GM12878 (cell line): ENCODE data around the gene ANKRD55. TPM values are rescaled to one million over a fixed set of nuclear protein-coding genes. Genes with fewer than 3 reads are reported as not detected.

Experiments used
- ATAC-seq: fragments of 200-7000 bp; cut with Tn5 transposase; 3 replicates; pipeline ENCODE4 v1.9.1; 2020; ENCODE audit warnings: mild to moderate bottlenecking, moderate library complexity
- BruUV-seq: library from RNA; stranded (reverse); fragments of 400-500 nt; replicated peaks from 2 replicates; lab custom pipeline; 2021; lab: Mats Ljungman, UMichigan
- CTCF ChIA-PET: fragments of 300-600 bp; sonication (Branson Sonifier 250); formaldehyde crosslinking; extraction: SDS; loops from one replicate; lab custom pipeline; 2021; ENCODE audit warnings: inconsistent platforms; lab: Yijun Ruan, JAX
- POLR2A ChIA-PET: fragments of 350-600 bp; formaldehyde crosslinking; extraction: SDS; loops from one replicate; lab custom pipeline; 2021; ENCODE audit warnings: inconsistent platforms; lab: Charles Lee
- RAD21 ChIA-PET: fragments of 300-600 bp; sonication (Branson Sonifier 250); formaldehyde crosslinking; loops from one replicate; lab custom pipeline; 2023; ENCODE audit warnings: antibody characterized with exemption; ENCODE audit not compliant: unreplicated experiment; lab: Charles Lee
- SMC1A ChIA-PET: fragments of 300-600 bp; sonication (Branson Sonifier 250); formaldehyde crosslinking; loops from one replicate; lab custom pipeline; 2023; ENCODE audit not compliant: unreplicated experiment, uncharacterized antibody; lab: Charles Lee
- DNase-seq: peaks from one replicate; pipeline ENCODE4 v3.0.0-alpha.2; 2011; ENCODE audit warnings: low read depth, low spot score
- FAIRE-seq: peaks from 3 replicates; lab custom pipeline; 2011; peaks lifted over from hg19 to GRCh38; lab: Jason Lieb, UNC
- H2AFZ ChIP-seq: 2 replicates; pipeline ENCODE4 v1.6.0; 2011; ENCODE audit warnings: low read depth, low read length, control low read depth; ENCODE audit not compliant: control insufficient read depth
- H3K27ac ChIP-seq: 2 replicates; pipeline ENCODE4 v1.5.1; 2011; ENCODE audit warnings: control low read depth; ENCODE audit not compliant: control insufficient read depth, insufficient read depth
- H3K27me3 ChIP-seq, 2 experiments: replicated peaks in 1 of 2; 2 replicates each; pipeline versions ENCODE4 v1.6.0 to v1.6.1; 2011; ENCODE audit warnings: low read length in 1 of 2; ENCODE audit not compliant: control insufficient read depth in 2 of 2, insufficient read depth in 2 of 2
- H3K36me3 ChIP-seq, 2 experiments: 2 replicates each; pipeline ENCODE4 v1.5.1; 2011; ENCODE audit warnings: low read length in 1 of 2; ENCODE audit not compliant: control insufficient read depth in 2 of 2, insufficient read depth in 2 of 2
- H3K4me1 ChIP-seq: 2 replicates; pipeline ENCODE4 v1.6.1; 2011; ENCODE audit warnings: mild to moderate bottlenecking, low read length, moderate library complexity, mixed read lengths; ENCODE audit not compliant: control insufficient read depth, insufficient read depth
- H3K4me2 ChIP-seq: 2 replicates; pipeline ENCODE4 v1.6.0; 2011; ENCODE audit warnings: control low read depth; ENCODE audit not compliant: control insufficient read depth, insufficient read depth
- H3K4me3 ChIP-seq: fragments of 200-600 bp; sonication (generic); 2 replicates; pipeline ENCODE4 v1.5.1; 2016
- H3K79me2 ChIP-seq: 2 replicates; pipeline ENCODE4 v1.6.0; 2011; ENCODE audit warnings: low read length; ENCODE audit not compliant: control insufficient read depth, insufficient read depth
- H3K9ac ChIP-seq: 2 replicates; pipeline ENCODE4 v1.8.0; 2011; ENCODE audit warnings: low read length, control low read depth, mixed read lengths; ENCODE audit not compliant: control insufficient read depth, insufficient read depth
- H3K9me3 ChIP-seq: replicated peaks from 3 replicates; pipeline ENCODE4 v1.5.1; 2011; ENCODE audit warnings: mild to moderate bottlenecking, low read length; ENCODE audit not compliant: control insufficient read depth, insufficient read depth
- H4K20me1 ChIP-seq: 2 replicates; pipeline ENCODE4 v1.6.0; 2011; ENCODE audit not compliant: control insufficient read depth, insufficient read depth
- ASH2L ChIP-seq: fragments of 300-600, 200-600 bp; sonication (generic); IDR thresholded peaks from 2 replicates; pipeline ENCODE4 v1.6.1; 2017; ENCODE audit warnings: low read depth, mild to moderate bottlenecking, borderline replicate concordance
- BCL11A ChIP-seq: IDR thresholded peaks from 2 replicates; pipeline ENCODE4 v1.6.1; 2011; ENCODE audit warnings: low read depth, low read length
- GATAD2B ChIP-seq: fragments of 450-650 bp; conservative IDR thresholded peaks from 2 replicates; pipeline ENCODE4 v1.6.1; 2017; ENCODE audit warnings: low read depth, mild to moderate bottlenecking, moderate library complexity
- IRF4 ChIP-seq: IDR thresholded peaks from 2 replicates; pipeline ENCODE4 v1.6.1; 2011; ENCODE audit warnings: low read depth, low read length
- PAX5 ChIP-seq: IDR thresholded peaks from 2 replicates; pipeline ENCODE4 v1.6.1; 2011; ENCODE audit warnings: low read depth, low read length, borderline replicate concordance
- POLR2A ChIP-seq: IDR thresholded peaks from 2 replicates; pipeline ENCODE4 v1.6.1; 2011; ENCODE audit warnings: low read depth, mild to moderate bottlenecking, low read length
- POLR2AphosphoS2 ChIP-seq: IDR thresholded peaks from 2 replicates; pipeline ENCODE4 v1.6.1; 2011; ENCODE audit warnings: low read depth, mild to moderate bottlenecking, low read length, improper control_type of control experiment, moderate library complexity
- RAD51 ChIP-seq: fragments of 450-650 bp; IDR thresholded peaks from 2 replicates; pipeline ENCODE4 v1.6.1; 2016; ENCODE audit warnings: moderate library complexity, mild to moderate bottlenecking, inconsistent platforms
- RBBP5 ChIP-seq: fragments of 200-600 bp; sonication (generic); conservative IDR thresholded peaks from 2 replicates; pipeline ENCODE4 v1.6.1; 2016
- RFX5 ChIP-seq: IDR thresholded peaks from 2 replicates; pipeline ENCODE4 v1.6.1; 2011; ENCODE audit warnings: low read depth, low read length, improper control_type of control experiment
- SIN3A ChIP-seq: IDR thresholded peaks from 2 replicates; pipeline ENCODE4 v1.6.1; 2012; ENCODE audit warnings: low read depth, low read length, improper control_type of control experiment
- SMAD1 ChIP-seq: fragments of 450-650 bp; IDR thresholded peaks from 2 replicates; pipeline ENCODE4 v1.6.1; 2018; ENCODE audit warnings: mild to moderate bottlenecking, low read depth; ENCODE audit not compliant: partially characterized antibody
- SMAD5 ChIP-seq: IDR thresholded peaks from 2 replicates; pipeline ENCODE4 v1.6.1; 2016; ENCODE audit warnings: antibody characterized with exemption, low read depth
- SUPT20H ChIP-seq: IDR thresholded peaks from 2 replicates; pipeline ENCODE4 v1.6.1; 2011; ENCODE audit warnings: low read depth, mild to moderate bottlenecking, low read length, moderate library complexity, borderline replicate concordance; ENCODE audit not compliant: control insufficient read depth
- WRNIP1 ChIP-seq: IDR thresholded peaks from 2 replicates; pipeline ENCODE4 v1.6.1; 2011; ENCODE audit warnings: low read depth, low read length, improper control_type of control experiment, borderline replicate concordance
- ZZZ3 ChIP-seq: IDR thresholded peaks from 2 replicates; pipeline ENCODE4 v1.6.1; 2011; ENCODE audit warnings: low read depth; ENCODE audit not compliant: control insufficient read depth, insufficient read length
- WGBS: methylation state at CpG from one replicate; pipeline ENCODE4 v1.1.6; 2016; ENCODE audit warnings: low lambda C conversion rate; ENCODE audit not compliant: insufficient replicate concordance, insufficient coverage; ENCODE audit errors: missing lambda C conversion rate; 5-methylcytosine and 5-hydroxymethylcytosine counted together
- in situ Hi-C: fragments of 300-500 bp; cut with MboI; formaldehyde crosslinking; loops from 9 replicates; pipeline ENCODE4 v1.14.3; 2018; ENCODE audit warnings: mixed read lengths
- intact Hi-C: fragments of 100-400 bp; cut with micrococcal nuclease; formaldehyde crosslinking; loops from one replicate; pipeline ENCODE4 v1.14.2; 2022; ENCODE audit not compliant: unreplicated experiment
- polyA plus RNA-seq, 11 experiments: library from polyadenylated mRNA; depleted of rRNA in 4 of 11; unstranded in 6 of 11; stranded (reverse) in 5 of 11; fragments of >200 nt; fragmentation: Nextera tagmentation in 4 of 11; fragmentation: Illumina TruSeq in 1 of 11; extraction: Ambion mirVana in 4 of 11; extraction: Trizol in 1 of 11; gene quantifications; 1 replicate in 1 of 11; 2 replicates in 10 of 11; pipeline versions ENCODE4 v1.2.1 to v1.2.3, GENCODE V29; 2011 to 2016; ENCODE audit warnings: inconsistent platforms in 2 of 11, missing spikeins in 2 of 11, low read depth in 1 of 11
- total RNA-seq, 4 experiments: library from RNA; depleted of rRNA in 3 of 4; stranded (reverse); fragments of >200 nt in 3 of 4; fragmentation: Illumina TruSeq in 1 of 4; extraction: Trizol in 1 of 4; gene quantifications; 2 replicates each; pipeline versions ENCODE4 v1.2.1 to v1.2.3, GENCODE V29; 2013 to 2021
- TF ChIP-seq, protein P1 (sequence below): IDR thresholded peaks from 2 replicates; pipeline ENCODE4 v1.6.1; 2011; ENCODE audit warnings: mild to moderate bottlenecking, low read depth, low read length, moderate library complexity; ENCODE audit not compliant: insufficient replicate concordance
- TF ChIP-seq, protein P2 (sequence below): IDR thresholded peaks from 2 replicates; pipeline ENCODE4 v1.6.1; 2012; ENCODE audit warnings: low read depth, low read length, improper control_type of control experiment
- TF ChIP-seq, protein P3 (sequence below): fragments of 150-350 bp; IDR thresholded peaks from 2 replicates; pipeline ENCODE4 v1.6.1; 2016; ENCODE audit warnings: low read depth, low read length
- TF ChIP-seq, protein P4 (sequence below): IDR thresholded peaks from 2 replicates; pipeline ENCODE4 v1.6.1; 2012; ENCODE audit warnings: low read depth, low read length, improper control_type of control experiment

ANKRD55 gene
- total and polyA plus RNA-seq, 10 of the 15 experiments (the other 5 are each of a cell fraction or from before 2014, with no cell fraction given): 0.04 TPM; not detected in 9

DNA sequence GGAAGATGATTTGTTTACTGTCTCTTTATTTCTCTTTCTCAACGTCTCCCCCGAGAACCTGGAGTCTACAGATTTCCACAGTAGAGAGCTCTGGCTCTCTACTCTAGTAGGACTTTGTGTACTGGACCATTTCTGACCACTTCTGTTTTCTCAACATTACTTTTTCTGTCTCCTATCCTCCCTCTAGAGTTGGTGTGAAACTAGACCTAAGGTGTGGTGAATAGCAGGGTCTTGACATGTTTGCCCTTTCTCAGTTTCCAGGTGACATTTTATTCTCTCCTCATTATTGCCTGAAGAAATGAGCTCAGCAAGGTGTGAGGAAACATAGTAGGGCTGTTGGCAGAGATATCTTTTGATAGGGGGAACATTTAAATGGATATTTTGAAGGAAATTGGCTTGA, 176.3 kb downstream of the ANKRD55 start:
- Histone ChIP-seq H3K36me3 (no peaks in the 10 kb centered on the region), H2AFZ (no peak overlapping the region), H3K9ac (peak overlapping the region; percentile 3; the same call in 1 of the 2 replicates), H3K27ac (peak overlapping the region; percentile 47; the same call in 1 of the 2 replicates), H3K27me3 (no peaks in the 10 kb centered on the region), H3K79me2 (no peaks in the 10 kb centered on the region), H3K4me2 (peak overlapping the region; percentile 40), H3K9me3 (peaks cover 12% of the 10 kb centered on the region), H4K20me1 (no peaks in the 10 kb centered on the region), H3K4me3 (0 out of 2 replicates have a peak overlapping the region, but pooled peaks have one; percentile 8), H3K4me1 (peaks cover 41% of the 10 kb centered on the region)
- intact Hi-C loops: loop anchor here (2.0 kb wide), 1 partner anchor 30 kb away; no protein-coding TSS in a partner anchor
- ChIA-PET SMC1A (interaction anchor here (0.8 to 8.5 kb wide), 20 partner anchors 8 to 144 kb away, joined by 3 to 68 read pairs (median 5); partner anchors contain the start of gene IL6ST), POLR2A (interaction anchor here (0.7 to 3.1 kb wide), 7 partner anchors 10 to 87 kb away, joined by 3 to 26 read pairs (median 3); partner anchors contain the start of gene IL6ST), CTCF (interaction anchor here (0.6 to 4.1 kb wide), 9 partner anchors 11 to 144 kb away, joined by 3 to 25 read pairs (median 5); no protein-coding TSS in a partner anchor), RAD21 (interaction anchor here (0.7 to 6.5 kb wide), 13 partner anchors 8 to 144 kb away, joined by 3 to 77 read pairs (median 4); partner anchors contain the start of gene IL6ST)
- FAIRE-seq (peak; percentile 66), DNase-seq (peak; percentile 85), ATAC-seq (peak; percentile 78)
- 0% methylated on average over 2 of the region's 2 CpGs for WGBS
- BruUV-seq: no TSS peak
- in situ Hi-C loops: loop anchor here (5.0 kb wide), 1 partner anchor 65 kb away; the partner anchor contains the start of gene IL6ST
- TF ChIP-seq SMAD1 (no peak), WRNIP1 (no peak), POLR2A (no peak), RAD51 (no peak), SIN3A (no peak), ASH2L (no peak), POLR2AphosphoS2 (no peak), BCL11A (peak; percentile 26; the same call in 1 of the 2 replicates), RFX5 (no peak), ZZZ3 (no peak), SMAD5 (no peak), RBBP5 (no peak), GATAD2B (no peak), IRF4 (0 out of 2 replicates have a peak, but pooled peaks have one; percentile 33), PAX5 (peak; percentile 70; the same call in 1 of the 2 replicates), SUPT20H (no peak)
- TF ChIP-seq, protein P1, sequence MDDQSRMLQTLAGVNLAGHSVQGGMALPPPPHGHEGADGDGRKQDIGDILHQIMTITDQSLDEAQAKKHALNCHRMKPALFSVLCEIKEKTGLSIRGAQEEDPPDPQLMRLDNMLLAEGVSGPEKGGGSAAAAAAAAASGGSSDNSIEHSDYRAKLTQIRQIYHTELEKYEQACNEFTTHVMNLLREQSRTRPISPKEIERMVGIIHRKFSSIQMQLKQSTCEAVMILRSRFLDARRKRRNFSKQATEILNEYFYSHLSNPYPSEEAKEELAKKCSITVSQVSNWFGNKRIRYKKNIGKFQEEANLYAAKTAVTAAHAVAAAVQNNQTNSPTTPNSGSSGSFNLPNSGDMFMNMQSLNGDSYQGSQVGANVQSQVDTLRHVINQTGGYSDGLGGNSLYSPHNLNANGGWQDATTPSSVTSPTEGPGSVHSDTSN: no peak
- TF ChIP-seq, protein P2, sequence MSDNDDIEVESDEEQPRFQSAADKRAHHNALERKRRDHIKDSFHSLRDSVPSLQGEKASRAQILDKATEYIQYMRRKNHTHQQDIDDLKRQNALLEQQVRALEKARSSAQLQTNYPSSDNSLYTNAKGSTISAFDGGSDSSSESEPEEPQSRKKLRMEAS: no peak
- TF ChIP-seq, protein P3, sequence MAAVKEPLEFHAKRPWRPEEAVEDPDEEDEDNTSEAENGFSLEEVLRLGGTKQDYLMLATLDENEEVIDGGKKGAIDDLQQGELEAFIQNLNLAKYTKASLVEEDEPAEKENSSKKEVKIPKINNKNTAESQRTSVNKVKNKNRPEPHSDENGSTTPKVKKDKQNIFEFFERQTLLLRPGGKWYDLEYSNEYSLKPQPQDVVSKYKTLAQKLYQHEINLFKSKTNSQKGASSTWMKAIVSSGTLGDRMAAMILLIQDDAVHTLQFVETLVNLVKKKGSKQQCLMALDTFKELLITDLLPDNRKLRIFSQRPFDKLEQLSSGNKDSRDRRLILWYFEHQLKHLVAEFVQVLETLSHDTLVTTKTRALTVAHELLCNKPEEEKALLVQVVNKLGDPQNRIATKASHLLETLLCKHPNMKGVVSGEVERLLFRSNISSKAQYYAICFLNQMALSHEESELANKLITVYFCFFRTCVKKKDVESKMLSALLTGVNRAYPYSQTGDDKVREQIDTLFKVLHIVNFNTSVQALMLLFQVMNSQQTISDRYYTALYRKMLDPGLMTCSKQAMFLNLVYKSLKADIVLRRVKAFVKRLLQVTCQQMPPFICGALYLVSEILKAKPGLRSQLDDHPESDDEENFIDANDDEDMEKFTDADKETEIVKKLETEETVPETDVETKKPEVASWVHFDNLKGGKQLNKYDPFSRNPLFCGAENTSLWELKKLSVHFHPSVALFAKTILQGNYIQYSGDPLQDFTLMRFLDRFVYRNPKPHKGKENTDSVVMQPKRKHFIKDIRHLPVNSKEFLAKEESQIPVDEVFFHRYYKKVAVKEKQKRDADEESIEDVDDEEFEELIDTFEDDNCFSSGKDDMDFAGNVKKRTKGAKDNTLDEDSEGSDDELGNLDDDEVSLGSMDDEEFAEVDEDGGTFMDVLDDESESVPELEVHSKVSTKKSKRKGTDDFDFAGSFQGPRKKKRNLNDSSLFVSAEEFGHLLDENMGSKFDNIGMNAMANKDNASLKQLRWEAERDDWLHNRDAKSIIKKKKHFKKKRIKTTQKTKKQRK: no peak
- TF ChIP-seq, protein P4, sequence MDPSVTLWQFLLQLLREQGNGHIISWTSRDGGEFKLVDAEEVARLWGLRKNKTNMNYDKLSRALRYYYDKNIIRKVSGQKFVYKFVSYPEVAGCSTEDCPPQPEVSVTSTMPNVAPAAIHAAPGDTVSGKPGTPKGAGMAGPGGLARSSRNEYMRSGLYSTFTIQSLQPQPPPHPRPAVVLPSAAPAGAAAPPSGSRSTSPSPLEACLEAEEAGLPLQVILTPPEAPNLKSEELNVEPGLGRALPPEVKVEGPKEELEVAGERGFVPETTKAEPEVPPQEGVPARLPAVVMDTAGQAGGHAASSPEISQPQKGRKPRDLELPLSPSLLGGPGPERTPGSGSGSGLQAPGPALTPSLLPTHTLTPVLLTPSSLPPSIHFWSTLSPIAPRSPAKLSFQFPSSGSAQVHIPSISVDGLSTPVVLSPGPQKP: no peak
